Measurements from ENCODE around the gene MRPS11. TPM values are rescaled to one million over a fixed set of nuclear protein-coding genes. Genes with fewer than 3 reads are reported as not detected.

Gene MRPS11
- total and polyA plus RNA-seq, 5 experiments from 2014 or later: 28.6 to 71.8 (median 59.0) TPM

Other genes with a start within 250 kb of the MRPS11 start
- not detected for gene NTRK3, start 211.0 kb upstream of the MRPS11 start, total RNA-seq
- gene NTRK3, start 211.0 kb upstream of the MRPS11 start, polyA plus RNA-seq: not detected
- gene MRPL46, start 320 bp upstream of the MRPS11 start, total RNA-seq: 10 to 100 TPM; 30.3 to 32.4 TPM
- 10 to 100 TPM; 41.6 to 61.6 (median 57.2) TPM for gene MRPL46, start 320 bp upstream of the MRPS11 start, polyA plus RNA-seq
- 10 to 100 TPM in 1 of 2 experiments, 1 to 10 TPM in 1; 9.4 to 10.2 TPM for gene DET1, start 79.0 kb downstream of the MRPS11 start, total RNA-seq
- 1 to 10 TPM in 1 of 3 donors, under 1 TPM in 2; 0.15 to 2.1 (median 0.49) TPM for gene DET1, start 79.0 kb downstream of the MRPS11 start, polyA plus RNA-seq
- gene AEN, start 153.6 kb downstream of the MRPS11 start, total RNA-seq: 10 to 100 TPM; 49.6 to 51.6 TPM
- gene AEN, start 153.6 kb downstream of the MRPS11 start, polyA plus RNA-seq: 10 to 100 TPM; 18.0 to 32.9 (median 25.7) TPM
- gene ISG20, start 171.3 kb downstream of the MRPS11 start, total RNA-seq: 100 to 1,000 TPM; 142 to 143 TPM
- gene ISG20, start 171.3 kb downstream of the MRPS11 start, polyA plus RNA-seq: 100 to 1,000 TPM; 422 to 562 (median 537) TPM

Measured in naive thymus-derived CD8-positive, alpha-beta T cell (primary cell).